Cortex of kidney (tissue), 1 donor: ENCODE data around the gene ZNF511.

Experiments used
- DNase-seq: peaks from one replicate; lab custom pipeline; 2025; lab: John Stamatoyannopoulos, UW

The ZNF511 gene

GRCh38 chr10:133274751-133275683 lies 33.7 kb upstream of the ZNF511 start:
- no peak for DNase-seq

- DNase-seq: no peak
Measured at GRCh38 chr10:133275684-133276092, 33.0 kb upstream of the ZNF511 start.

- DNase-seq: no peak
Measured at GRCh38 chr10:133276100-133276434, 32.6 kb upstream of the ZNF511 start.

GRCh38 chr10:133276435-133277201 lies 32.1 kb upstream of the ZNF511 start, which contains the start of gene ADAM8:
TSS of gene ADAM8 (minus strand) at chr10:133276868. CDS start at chr10:133276817, 51 bp downstream.
- DNase-seq: no peak

GRCh38 chr10:133277277-133277992 lies 31.3 kb upstream of the ZNF511 start:
- no peak for DNase-seq

GRCh38 chr10:133277993-133278576 lies 30.6 kb upstream of the ZNF511 start:
- DNase-seq: no peak

GRCh38 chr10:133278577-133279265 lies 30.0 kb upstream of the ZNF511 start:
- DNase-seq: no peak

GRCh38 chr10:133279326-133280226 lies 29.1 kb upstream of the ZNF511 start:
- no peak for DNase-seq

GRCh38 chr10:133280391-133281059 lies 28.2 kb upstream of the ZNF511 start:
- no peak for DNase-seq

GRCh38 chr10:133281084-133281483 lies 27.6 kb upstream of the ZNF511 start:
- no peak for DNase-seq

- no peak for DNase-seq
Measured at GRCh38 chr10:133281628-133282372, 26.9 kb upstream of the ZNF511 start.

GRCh38 chr10:133282846-133283390 lies 25.8 kb upstream of the ZNF511 start:
- no peak for DNase-seq

- no peak for DNase-seq
Measured at GRCh38 chr10:133283931-133284330, 24.8 kb upstream of the ZNF511 start.

- DNase-seq: no peak
Measured at GRCh38 chr10:133285217-133285616, 23.5 kb upstream of the ZNF511 start.

GRCh38 chr10:133286366-133286765 lies 22.3 kb upstream of the ZNF511 start:
- DNase-seq: no peak

- DNase-seq: no peak
Measured at GRCh38 chr10:133287832-133288500, 20.7 kb upstream of the ZNF511 start.

- DNase-seq: no peak
Measured at GRCh38 chr10:133289761-133290160, 19.0 kb upstream of the ZNF511 start.
